Ammon's horn (tissue), 1 donor: ENCODE measurements around the gene KNL1.
"Not testable (repeated sequence)": the region's sequence is repeated elsewhere in the genome, so short reads cannot be mapped to it uniquely, and the experiment has no call there.

Experiments
- DNase-seq: peaks from one replicate; pipeline ENCODE4 v3.0.0-alpha.2; 2016; ENCODE audit warnings: low spot score

KNL1 gene

GRCh38 chr15:40584191-40584590 lies 9.9 kb upstream of the KNL1 start:
- DNase-seq = peak; percentile 52

- DNase-seq = no peak
Observed at GRCh38 chr15:40590667-40591050, 3.4 kb upstream of the KNL1 start.

GRCh38 chr15:40591389-40591788 lies 2.7 kb upstream of the KNL1 start:
- DNase-seq = no peak

- DNase-seq = no peak
Observed at GRCh38 chr15:40593165-40593564, 884 bp upstream of the KNL1 start.

DNA sequence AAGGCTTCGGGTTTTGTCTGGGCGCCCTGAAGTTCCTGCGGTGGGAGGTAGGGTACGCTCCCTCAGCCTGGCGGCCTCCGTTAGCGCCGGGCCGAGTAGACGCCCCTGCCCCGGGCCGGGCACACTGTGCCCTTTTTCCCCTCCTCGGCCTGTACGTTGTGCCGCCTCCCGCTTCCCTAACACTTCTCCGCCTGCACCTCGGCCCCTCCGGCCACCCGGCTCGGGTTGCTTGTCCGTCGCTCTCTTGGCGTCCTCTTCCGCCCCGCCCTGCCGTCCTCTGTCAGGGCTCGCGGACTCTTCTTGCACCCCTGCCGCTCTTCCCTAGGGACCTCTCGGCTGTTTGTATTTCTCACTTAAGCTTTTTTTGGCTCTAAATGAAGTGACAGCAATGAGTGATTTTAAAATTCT lies 384 bp downstream of the KNL1 start:
- no peak for DNase-seq

- no peak for DNase-seq
Observed at GRCh38 chr15:40595219-40595618, 1.2 kb downstream of the KNL1 start.

DNA sequence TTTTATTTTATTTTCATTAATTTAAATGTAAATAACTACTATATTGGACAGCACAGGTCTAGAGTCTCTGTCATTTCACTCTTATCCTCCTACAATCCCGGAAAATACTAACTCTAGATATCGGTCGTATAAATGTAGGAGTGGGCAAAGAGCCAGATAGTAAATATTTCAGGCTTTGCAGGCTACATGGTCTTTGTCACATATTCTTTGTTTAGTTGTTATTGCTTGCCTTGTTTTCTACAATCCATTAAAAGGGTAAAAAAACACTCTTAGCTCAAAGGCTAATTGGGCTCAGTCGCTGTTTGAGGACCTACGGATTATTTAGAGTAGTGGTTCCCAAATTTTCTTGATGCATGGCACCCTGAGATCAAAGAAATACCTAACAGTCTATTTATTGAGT lies 1.7 kb downstream of the KNL1 start:
- DNase-seq = no peak

DNA sequence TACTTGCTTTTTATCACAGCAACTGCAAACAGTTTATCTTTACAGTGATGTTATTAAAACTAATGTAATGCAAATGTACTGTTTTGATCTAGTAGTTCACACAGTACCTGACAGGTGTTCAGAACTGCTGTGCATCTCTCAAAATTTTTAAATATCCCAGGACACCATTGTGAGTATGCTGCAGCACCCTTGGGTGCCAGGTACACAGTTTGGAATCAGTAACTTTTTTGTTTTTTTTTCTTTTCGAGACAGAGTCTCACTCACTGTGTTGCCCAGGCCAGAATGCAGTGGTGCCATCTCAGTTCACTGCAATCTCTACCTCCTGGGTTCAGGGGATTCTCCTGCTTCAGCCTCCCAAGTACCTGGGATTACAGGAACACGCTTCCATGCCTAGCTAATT lies 3.0 kb downstream of the KNL1 start:
- DNase-seq = no peak

DNA sequence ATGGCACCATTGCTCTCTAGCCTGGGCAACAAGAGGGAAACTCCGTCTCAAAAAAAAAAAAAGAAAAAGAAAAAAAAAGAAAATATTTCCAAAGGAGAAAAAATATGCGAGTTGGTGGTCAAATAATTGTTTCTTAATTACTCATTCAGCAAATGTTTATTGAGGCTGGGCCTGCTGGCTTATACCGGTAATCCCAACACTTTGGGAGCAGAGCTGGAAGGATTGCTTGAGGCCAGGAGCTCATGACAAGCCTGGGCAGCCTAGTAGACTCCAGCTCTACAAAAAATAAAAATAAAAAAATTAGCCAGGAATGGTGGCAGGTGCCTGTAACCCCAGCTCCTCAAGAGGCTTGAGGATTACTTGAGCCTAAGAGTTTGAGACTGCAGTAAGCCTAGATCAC lies 4.1 kb downstream of the KNL1 start:
- DNase-seq = no peak

DNA sequence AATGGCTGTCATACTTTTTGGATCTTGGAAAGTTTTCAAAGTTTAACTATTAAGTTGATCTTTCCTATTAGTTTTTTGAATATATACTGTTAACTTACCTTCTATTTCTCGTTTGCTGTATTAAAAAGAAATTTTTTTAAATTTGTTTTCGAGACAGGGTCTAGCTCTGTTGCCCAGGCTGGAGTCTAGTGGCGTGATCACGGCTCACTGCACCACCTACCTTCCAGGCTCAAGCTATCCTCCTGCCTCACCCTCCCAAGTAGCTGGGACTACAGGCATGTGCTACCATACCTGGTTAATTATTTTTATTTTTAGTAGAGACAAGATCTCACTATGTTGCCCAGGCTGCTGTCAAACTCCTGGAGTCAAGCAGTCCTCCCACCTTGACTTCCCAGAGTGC lies 4.6 kb downstream of the KNL1 start:
- no peak for DNase-seq

GRCh38 chr15:40600956-40601355 lies 6.9 kb downstream of the KNL1 start:
- DNase-seq = no peak

DNA sequence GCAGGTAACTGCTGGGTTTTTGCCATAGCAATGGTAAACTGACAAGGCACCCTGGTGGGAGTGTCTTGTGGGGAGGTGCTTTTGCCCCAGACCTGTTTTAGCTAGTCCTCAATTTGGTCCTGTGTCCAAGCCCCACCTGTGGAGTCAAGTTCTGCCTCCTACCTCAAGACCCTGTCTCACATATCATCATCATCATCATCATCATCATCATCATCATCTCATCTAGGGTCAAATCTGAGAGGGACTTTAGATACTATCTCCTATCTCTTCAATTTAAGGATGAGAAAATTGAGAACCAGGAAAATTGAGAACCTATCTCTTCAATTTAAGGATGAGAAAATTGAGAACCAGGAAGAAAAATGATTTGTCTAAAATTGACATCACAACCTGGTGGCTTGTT lies 9.9 kb downstream of the KNL1 start:
- no peak for DNase-seq

GRCh38 chr15:40613080-40613479 lies 19.0 kb downstream of the KNL1 start:
- DNase-seq = no peak

GRCh38 chr15:40618023-40618422 lies 24.0 kb downstream of the KNL1 start:
- no peak for DNase-seq

DNA sequence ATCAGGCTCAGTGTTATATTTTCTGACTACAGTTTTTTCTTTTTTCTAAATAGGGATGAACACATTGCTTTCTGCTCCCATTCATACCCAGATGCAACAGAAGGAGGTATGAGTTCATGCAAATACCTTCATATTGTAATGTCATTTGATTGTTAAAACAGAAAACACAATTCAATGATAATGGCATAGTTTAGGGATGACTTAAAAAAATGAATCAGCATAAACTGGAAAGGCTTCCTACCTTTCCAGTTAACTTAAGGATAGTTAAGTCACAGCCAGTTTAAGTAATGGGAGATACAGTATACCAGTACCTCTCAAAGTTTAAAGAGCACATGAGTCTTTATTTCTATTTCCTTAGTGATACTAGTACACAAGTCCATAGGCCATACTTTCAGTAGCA lies 24.9 kb downstream of the KNL1 start:
- no peak for DNase-seq

- no peak for DNase-seq
Observed at GRCh38 chr15:40623361-40623760, 29.3 kb downstream of the KNL1 start.

DNA sequence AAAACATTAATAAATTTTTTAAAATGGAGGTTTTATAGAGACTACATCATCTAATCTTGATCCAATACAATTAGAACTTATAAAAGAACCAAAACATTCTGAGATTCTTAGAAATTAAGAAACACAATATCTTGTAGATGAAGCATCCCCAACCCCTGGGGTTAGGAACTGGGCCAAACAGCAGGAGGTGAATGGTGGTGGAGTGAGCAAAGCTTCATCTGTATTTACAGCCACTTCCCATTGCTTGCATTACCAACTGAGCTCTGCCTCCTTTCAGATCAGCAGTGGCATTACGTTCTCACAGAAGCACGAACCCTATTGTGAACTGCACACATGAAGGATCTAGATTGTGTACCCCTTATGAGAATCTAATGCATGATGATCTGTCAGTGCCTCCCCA lies 36.3 kb downstream of the KNL1 start:
- no peak for DNase-seq

DNA sequence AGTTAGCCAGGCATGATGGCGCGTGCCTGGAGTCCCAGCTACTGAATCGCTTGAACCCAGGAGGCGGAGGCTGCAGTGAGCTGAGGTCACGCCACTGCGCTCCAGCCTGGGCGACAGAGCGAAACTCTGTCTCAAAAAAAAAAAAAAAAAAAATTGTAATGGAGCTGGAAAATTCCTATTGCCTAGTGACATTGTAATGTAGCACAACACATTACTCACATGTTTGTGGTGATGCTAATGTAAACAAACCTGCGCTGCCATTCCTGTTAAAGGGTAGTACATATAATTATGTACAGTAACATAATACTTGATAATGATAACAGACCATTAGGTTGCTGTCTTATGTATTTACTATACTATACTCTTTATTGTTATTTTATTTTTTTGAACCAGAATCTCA lies 39.1 kb downstream of the KNL1 start:
- no peak for DNase-seq

- no peak for DNase-seq
Observed at GRCh38 chr15:40637221-40637745, 43.2 kb downstream of the KNL1 start.

- DNase-seq = no peak
Observed at GRCh38 chr15:40639677-40640076, 45.6 kb downstream of the KNL1 start.

DNA sequence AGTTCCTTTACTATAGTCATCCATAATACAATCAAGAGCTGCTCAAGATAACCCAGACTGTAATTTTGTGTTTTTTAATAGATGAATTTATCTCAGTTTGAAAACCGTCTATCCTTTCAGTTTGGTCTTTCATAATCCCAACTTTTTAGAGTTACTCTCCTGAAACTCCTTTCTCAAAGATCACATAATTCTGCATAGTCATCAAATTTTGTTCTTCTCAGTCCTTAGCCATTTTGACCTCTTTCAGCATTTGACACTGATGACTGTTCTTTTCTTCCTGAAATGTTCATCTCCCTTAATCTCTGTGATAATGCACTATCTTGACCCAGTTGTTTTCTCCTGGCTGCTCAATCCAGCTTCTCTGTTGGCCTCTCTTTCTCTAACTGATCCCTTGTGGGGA lies 53.5 kb downstream of the KNL1 start:
- no peak for DNase-seq

DNA sequence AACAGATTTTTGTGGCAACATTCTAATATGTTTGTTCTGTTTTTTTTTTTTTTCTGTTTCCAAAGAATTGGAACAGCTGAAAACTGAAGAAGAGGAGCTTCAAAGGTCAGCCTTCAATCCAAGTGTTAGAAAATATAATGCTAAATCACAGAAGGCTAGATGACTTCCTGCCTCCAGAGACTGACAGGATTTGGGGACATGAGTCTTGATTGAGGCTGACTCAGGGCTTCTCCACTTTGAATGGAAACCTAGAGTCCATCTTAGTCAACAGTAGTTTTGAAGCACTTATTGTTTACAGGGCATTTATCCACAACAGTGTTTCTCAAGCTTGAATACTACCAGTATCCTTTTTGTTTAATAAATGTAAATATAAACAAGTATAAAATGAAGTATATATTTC lies 56.4 kb downstream of the KNL1 start:
- DNase-seq = no peak

DNA sequence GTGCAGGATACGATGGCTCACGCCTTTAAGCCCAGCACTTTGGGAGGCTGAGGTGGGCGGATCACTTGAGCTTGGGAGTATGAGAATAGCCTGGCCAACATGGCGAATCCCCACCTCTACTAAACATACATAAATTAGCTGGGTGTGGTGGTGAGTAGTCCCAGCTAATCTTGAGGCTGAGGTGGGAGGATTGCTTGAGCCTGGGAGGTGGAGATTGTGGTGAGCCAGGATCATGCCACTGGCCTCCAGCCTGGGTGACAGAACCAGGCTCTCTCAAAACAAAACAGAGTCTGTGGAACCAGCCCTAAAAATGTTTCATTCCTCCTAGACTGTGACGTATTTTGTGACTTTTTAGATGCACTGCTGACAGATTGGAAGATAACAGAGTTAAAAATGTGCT lies 66.6 kb downstream of the KNL1 start:
- DNase-seq = no peak

DNA sequence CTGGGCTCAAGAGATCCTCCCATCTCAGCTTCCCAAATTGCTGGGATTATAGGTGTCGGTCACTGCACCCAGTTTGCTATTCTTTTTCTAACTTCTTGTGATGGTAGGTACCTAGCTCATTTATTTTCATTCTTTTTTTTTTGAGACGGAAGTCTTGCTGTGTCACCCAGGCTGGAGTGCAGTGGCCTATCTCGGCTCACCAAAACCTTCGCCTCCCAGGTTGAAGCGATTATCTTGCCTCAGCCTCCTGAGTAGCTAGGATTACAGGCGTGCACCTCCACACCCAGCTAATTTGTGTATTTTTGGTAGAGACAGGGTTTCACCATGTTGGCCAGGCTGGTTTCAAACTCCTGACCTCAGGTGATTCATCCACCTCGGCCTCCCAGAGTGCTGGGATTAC lies 70.9 kb downstream of the KNL1 start:
- no peak for DNase-seq

- not testable (repeated sequence) for DNase-seq
Observed at GRCh38 chr15:40676290-40676689, 82.2 kb downstream of the KNL1 start.
